ENCODE measurements around the gene BDKRB1. TPM values are rescaled to one million over a fixed set of nuclear protein-coding genes. Genes with fewer than 3 reads are reported as not detected.

The BDKRB1 gene
- total and polyA plus RNA-seq, 11 donors: 0.08 to 1.7 (median 0.79) TPM; not detected in 7

DNA sequence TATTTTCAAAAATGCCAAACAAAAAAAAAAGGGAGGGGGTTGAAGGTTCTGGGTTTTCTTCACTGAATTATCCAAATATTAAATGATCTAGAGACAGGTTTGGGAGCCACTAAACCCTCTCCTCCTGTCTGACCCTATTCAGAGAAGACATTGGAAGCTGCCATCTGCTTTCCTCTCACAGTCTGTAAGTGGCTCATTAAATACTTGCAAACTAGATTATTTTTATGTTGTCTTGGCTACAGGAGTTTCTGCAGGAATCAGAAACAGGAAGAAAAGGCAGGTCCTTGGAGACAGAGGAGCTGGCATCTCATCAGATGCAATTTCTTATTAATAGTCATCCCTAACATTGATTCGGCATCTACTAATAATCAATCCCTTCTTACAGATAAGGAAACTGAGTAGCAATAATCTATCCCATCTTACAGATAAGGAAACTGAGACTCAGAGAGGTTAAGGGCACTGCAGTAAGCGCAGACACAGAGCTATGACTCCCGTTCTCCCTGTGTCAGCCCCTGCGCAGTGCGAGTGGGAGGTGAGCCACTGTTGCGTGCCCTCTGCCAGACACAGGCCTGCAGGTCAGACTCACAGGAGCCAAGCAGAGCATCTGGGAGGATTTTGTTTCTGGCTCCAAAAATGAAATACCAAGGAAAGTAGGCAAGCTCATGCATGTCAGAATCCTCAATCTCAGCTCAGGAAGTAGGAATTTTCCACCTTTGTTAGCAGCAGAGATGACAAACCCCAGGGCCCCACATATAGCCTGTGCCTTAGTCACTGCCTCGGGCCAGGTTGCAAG lies 40.4 kb upstream of the BDKRB1 start:
- Histone ChIP-seq H3K9me3 (peaks cover 0 to 15% (median 5%) of the 10 kb centered on the region in 12 donors), H3K27ac (no peak overlapping the region), H3K27me3 (peaks cover 0 to 10% (median 0%) of the 10 kb centered on the region in 9 donors), H3K36me3 (no peaks in the 10 kb centered on the region), H3K4me3 (no peak overlapping the region), H3K4me1 (no peaks in the 10 kb centered on the region)
- ATAC-seq (no peak), DNase-seq (no peak)
- intact Hi-C loops (cut with DNase I): no loop called here
- WGBS, 4 donors: 77 to 84% (median 80%) methylated on average over 6 to 7 of the region's 7 CpGs
- no peak for TF ChIP-seq POLR2A (IDR thresholded peaks at IDR 0.05)
- TF ChIP-seq, protein P1, sequence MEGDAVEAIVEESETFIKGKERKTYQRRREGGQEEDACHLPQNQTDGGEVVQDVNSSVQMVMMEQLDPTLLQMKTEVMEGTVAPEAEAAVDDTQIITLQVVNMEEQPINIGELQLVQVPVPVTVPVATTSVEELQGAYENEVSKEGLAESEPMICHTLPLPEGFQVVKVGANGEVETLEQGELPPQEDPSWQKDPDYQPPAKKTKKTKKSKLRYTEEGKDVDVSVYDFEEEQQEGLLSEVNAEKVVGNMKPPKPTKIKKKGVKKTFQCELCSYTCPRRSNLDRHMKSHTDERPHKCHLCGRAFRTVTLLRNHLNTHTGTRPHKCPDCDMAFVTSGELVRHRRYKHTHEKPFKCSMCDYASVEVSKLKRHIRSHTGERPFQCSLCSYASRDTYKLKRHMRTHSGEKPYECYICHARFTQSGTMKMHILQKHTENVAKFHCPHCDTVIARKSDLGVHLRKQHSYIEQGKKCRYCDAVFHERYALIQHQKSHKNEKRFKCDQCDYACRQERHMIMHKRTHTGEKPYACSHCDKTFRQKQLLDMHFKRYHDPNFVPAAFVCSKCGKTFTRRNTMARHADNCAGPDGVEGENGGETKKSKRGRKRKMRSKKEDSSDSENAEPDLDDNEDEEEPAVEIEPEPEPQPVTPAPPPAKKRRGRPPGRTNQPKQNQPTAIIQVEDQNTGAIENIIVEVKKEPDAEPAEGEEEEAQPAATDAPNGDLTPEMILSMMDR (IDR thresholded peaks at IDR 0.05): no peak

DNA sequence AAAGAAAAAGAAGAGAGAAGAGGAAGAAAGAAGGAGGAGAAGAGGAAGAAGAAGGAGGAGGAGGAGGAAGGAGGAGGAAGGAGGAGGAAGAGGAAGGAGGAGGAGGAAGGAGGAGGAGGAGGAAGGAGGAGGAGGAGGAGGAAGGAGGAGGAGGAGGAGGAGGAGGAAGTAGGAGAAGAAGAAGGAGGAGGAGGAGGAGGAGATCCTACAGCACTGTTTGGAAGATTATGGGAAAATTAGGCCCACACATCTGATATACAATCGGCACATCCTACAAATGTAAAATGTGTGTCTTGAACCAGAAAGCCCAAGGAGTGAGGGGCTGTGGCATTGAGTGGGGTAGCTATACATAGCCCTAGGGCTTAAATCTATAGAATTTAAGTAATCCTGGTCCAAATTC lies 39.4 kb upstream of the BDKRB1 start:
- Histone ChIP-seq H3K4me1 (no peaks in the 10 kb centered on the region), H3K27ac (no peak overlapping the region), H3K27me3 (peaks cover 0 to 10% (median 0%) of the 10 kb centered on the region in 9 donors), H3K4me3 (no peak overlapping the region), H3K36me3 (no peaks in the 10 kb centered on the region), H3K9me3 (peaks cover 0 to 11% (median 4%) of the 10 kb centered on the region in 12 donors)
- ATAC-seq: no peak
- WGBS, 4 donors: 75 to 90% (median 86%) methylated on average over 1 of the region's 1 CpG
- DNase-seq: no peak
- intact Hi-C loops (cut with DNase I): no loop called here
- TF ChIP-seq, protein P1 (IDR thresholded peaks at IDR 0.05): no peak
- TF ChIP-seq POLR2A (IDR thresholded peaks at IDR 0.05): no peak

DNA sequence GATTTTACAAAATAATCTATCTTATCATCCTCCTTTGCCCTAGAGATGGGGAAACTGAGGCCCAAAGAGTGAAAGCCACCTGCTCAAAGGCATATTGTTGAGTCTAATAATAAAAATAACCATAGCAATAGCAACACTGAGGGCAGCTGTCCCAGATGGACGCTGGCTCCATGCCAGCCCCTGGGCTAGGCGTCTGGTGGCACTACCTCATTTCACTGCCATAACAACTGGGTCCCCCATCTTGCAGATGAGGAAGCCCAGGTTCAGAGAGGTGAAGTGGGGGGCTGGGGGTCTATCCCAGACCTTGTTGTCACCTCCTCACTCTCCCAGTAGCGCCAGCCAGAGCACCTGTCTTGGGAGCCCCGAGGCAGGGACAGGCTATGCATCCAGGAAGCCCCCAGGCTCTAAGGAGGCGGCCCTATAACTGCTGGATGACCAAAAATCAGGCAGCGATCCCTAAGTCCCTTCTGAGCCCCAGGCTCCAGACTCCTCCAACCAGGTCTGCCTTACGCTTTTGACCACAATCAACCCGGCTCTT lies 38.6 kb upstream of the BDKRB1 start:
- H3K27ac ChIP-seq: no peak overlapping the region
- DNase-seq (no peak), ATAC-seq (no peak)
- no peaks in the 10 kb centered on the region for H3K36me3 ChIP-seq
- H3K9me3 ChIP-seq: peaks cover 0 to 3% (median 0%) of the 10 kb centered on the region in 12 donors
- no peaks in the 10 kb centered on the region for H3K4me1 ChIP-seq
- peaks cover 0 to 16% (median 0%) of the 10 kb centered on the region in 9 donors for H3K27me3 ChIP-seq
- WGBS, 4 donors: 70 to 78% (median 77%) methylated on average over 8 of the region's 8 CpGs
- no peak overlapping the region for H3K4me3 ChIP-seq
- intact Hi-C loops (cut with DNase I): no loop called here
- TF ChIP-seq, protein P1 (IDR thresholded peaks at IDR 0.05): no peak
- no peak for TF ChIP-seq POLR2A (IDR thresholded peaks at IDR 0.05)

DNA sequence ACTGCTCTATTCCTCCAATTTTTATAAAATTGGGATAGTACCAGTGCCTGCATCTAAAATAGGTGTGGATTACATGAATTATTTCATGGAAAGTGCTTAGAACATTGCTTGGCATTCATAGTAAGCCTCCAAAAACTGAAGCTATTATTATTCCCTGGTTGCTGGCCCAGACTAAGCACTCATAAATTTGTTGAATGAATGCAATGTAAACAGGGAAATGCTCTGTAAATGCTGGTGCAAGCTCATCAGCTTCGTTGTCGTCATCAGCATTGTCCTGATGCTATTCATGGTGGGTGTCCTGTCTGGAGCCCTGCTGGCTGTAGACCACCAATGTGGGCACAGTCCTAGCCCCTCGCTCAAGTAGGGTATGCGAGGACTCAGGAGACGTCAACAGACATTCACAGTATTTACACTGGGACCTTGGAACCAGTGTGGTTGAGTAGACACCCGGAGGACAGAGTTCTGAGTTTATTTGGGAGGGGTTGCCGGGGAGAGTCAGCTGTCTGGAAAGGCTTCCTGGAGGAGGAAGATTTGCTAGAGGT lies 34.8 kb upstream of the BDKRB1 start:
- DNase-seq (no peak), ATAC-seq (no peak)
- H3K9me3 ChIP-seq: no peaks in the 10 kb centered on the region
- H3K36me3 ChIP-seq: no peaks in the 10 kb centered on the region
- peaks cover 0 to 8% (median 0%) of the 10 kb centered on the region in 12 donors for H3K4me1 ChIP-seq
- WGBS, 4 donors: 90 to 95% (median 92%) methylated on average over 7 of the region's 7 CpGs
- intact Hi-C loops (cut with DNase I): no loop called here
- no peak overlapping the region for H3K4me3 ChIP-seq
- no peak overlapping the region for H3K27ac ChIP-seq
- TF ChIP-seq POLR2A (IDR thresholded peaks at IDR 0.05): no peak
- TF ChIP-seq, protein P1 (IDR thresholded peaks at IDR 0.05): no peak
- peaks cover 0 to 16% (median 0%) of the 10 kb centered on the region in 9 donors for H3K27me3 ChIP-seq
